HepG2 (cell line): ENCODE data around the gene HDGFL2. TPM values are rescaled to one million over a fixed set of nuclear protein-coding genes. Genes with fewer than 3 reads are reported as not detected.

Source experiments
- ATAC-seq: fragments of 200-7000 bp; cut with Tn5 transposase; 3 replicates; pipeline ENCODE4 v1.9.1; 2020; ENCODE audit warnings: mild to moderate bottlenecking, moderate library complexity
- BruUV-seq: library from RNA; stranded (reverse); fragments of 400-500 nt; replicated peaks from 2 replicates; lab custom pipeline; 2021; lab: Mats Ljungman, UMichigan
- CTCF ChIA-PET: fragments of 300-600 bp; formaldehyde crosslinking; extraction: SDS; loops from one replicate; lab custom pipeline; 2021; ENCODE audit warnings: low total read pairs, inconsistent platforms, low intra/inter-chr PET ratio; lab: Yijun Ruan, JAX
- POLR2A ChIA-PET: fragments of 350-600 bp; sonication (Branson Sonifier 250); formaldehyde crosslinking; loops from one replicate; lab custom pipeline; 2020; ENCODE audit warnings: antibody characterized with exemption, inconsistent platforms; lab: Yijun Ruan, JAX
- DNase-seq: peaks from one replicate; pipeline ENCODE4 v3.0.0-alpha.2; 2015; ENCODE audit warnings: low spot score
- FAIRE-seq: peaks from 3 replicates; lab custom pipeline; 2011; peaks lifted over from hg19 to GRCh38; lab: Jason Lieb, UNC
- H2AFZ ChIP-seq: one replicate; pipeline ENCODE4 v1.6.1; 2011; ENCODE audit warnings: low read length, inconsistent platforms
- H3K27ac ChIP-seq: fragments of 300-600 bp; 3 replicates; pipeline ENCODE4 v1.8.0; 2011; ENCODE audit warnings: mixed run types, mild to moderate bottlenecking, mixed read lengths, low read length, inconsistent platforms; ENCODE audit not compliant: insufficient read depth; ENCODE audit errors: extremely low read length
- H3K27me3 ChIP-seq, 2 experiments: fragments of 200-600 bp in 1 of 2; 2 replicates in 1 of 2; 3 replicates in 1 of 2; pipeline versions ENCODE4 v1.6.0 to v1.8.0; 2011; ENCODE audit warnings: low read length in 2 of 2, mild to moderate bottlenecking in 2 of 2, moderate library complexity in 2 of 2, inconsistent platforms in 1 of 2; ENCODE audit not compliant: insufficient read depth in 2 of 2, control insufficient read depth in 1 of 2
- H3K36me3 ChIP-seq, 2 experiments: fragments of 200-600 bp in 1 of 2; replicated peaks in 1 of 2; 2 replicates in 1 of 2; 3 replicates in 1 of 2; pipeline versions ENCODE4 v1.5.1 to v1.8.0; 2011; ENCODE audit warnings: low read length in 2 of 2, inconsistent platforms in 1 of 2; ENCODE audit not compliant: insufficient read depth in 2 of 2, control insufficient read depth in 1 of 2
- H3K4me1 ChIP-seq: 2 replicates; pipeline ENCODE4 v1.5.1; 2012; ENCODE audit warnings: low read length, inconsistent platforms; ENCODE audit not compliant: insufficient read depth
- H3K4me2 ChIP-seq: 2 replicates; pipeline ENCODE4 v1.6.0; 2011; ENCODE audit warnings: low read depth, low read length, inconsistent platforms
- H3K4me3 ChIP-seq, 3 experiments: fragments of 200-600 bp in 1 of 3; sonication (generic), shearing (Covaris generic) in 1 of 3; replicated peaks in 1 of 3; 2 replicates each; pipeline ENCODE4 v1.5.1; 2011 to 2016; ENCODE audit warnings: low read length in 3 of 3, inconsistent platforms in 2 of 3, low read depth in 2 of 3, mild to moderate bottlenecking in 2 of 3, control low read depth in 1 of 3, mixed read lengths in 1 of 3; ENCODE audit not compliant: insufficient read depth in 1 of 3
- H3K79me2 ChIP-seq: one replicate; pipeline ENCODE4 v1.6.1; 2011; ENCODE audit warnings: low read length, inconsistent platforms; ENCODE audit not compliant: insufficient read depth
- H3K9ac ChIP-seq: 2 replicates; pipeline ENCODE4 v1.6.0; 2011; ENCODE audit warnings: mild to moderate bottlenecking, low read depth, low read length, inconsistent platforms; ENCODE audit not compliant: insufficient read depth
- H3K9me3 ChIP-seq: 2 replicates; pipeline ENCODE4 v1.5.1; 2012; ENCODE audit warnings: mild to moderate bottlenecking, low read length
- H4K20me1 ChIP-seq: 2 replicates; pipeline ENCODE4 v1.6.0; 2011; ENCODE audit warnings: inconsistent platforms, mild to moderate bottlenecking, low read length, moderate library complexity; ENCODE audit not compliant: insufficient read depth
- ELF3 ChIP-seq: IDR thresholded peaks from 2 replicates; pipeline ENCODE4 v1.6.1; 2016; ENCODE audit warnings: missing genetic modification reagents, missing compliant biosample characterization
- MED8 ChIP-seq: sonication (generic); formaldehyde crosslinking; IDR thresholded peaks from 2 replicates; pipeline ENCODE4 v1.8.1; 2023; ENCODE audit warnings: mild to moderate bottlenecking, missing genetic modification reagents; ENCODE audit not compliant: insufficient replicate concordance
- NRL ChIP-seq: sonication (generic); formaldehyde crosslinking; IDR thresholded peaks from 2 replicates; pipeline ENCODE4 v1.5.0; 2020; ENCODE audit warnings: missing genetic modification reagents, mild to moderate bottlenecking, moderate library complexity, borderline replicate concordance
- ZFP82 ChIP-seq: sonication (generic); formaldehyde crosslinking; IDR thresholded peaks from 2 replicates; pipeline ENCODE4 v1.5.1; 2020; ENCODE audit warnings: mild to moderate bottlenecking, missing genetic modification reagents, borderline replicate concordance
- ZIK1 ChIP-seq: sonication (generic); formaldehyde crosslinking; IDR thresholded peaks from 2 replicates; pipeline ENCODE4 v1.5.0; 2020; ENCODE audit warnings: mild to moderate bottlenecking, low read depth, missing genetic modification reagents, borderline replicate concordance
- ZNF407 ChIP-seq: sonication (generic); formaldehyde crosslinking; IDR thresholded peaks from one replicate; pipeline ENCODE4 v1.5.1; 2020; ENCODE audit warnings: mild to moderate bottlenecking, missing genetic modification reagents; ENCODE audit errors: not compliant biosample characterization
- ZNF574 ChIP-seq: sonication (generic); formaldehyde crosslinking; IDR thresholded peaks from 2 replicates; pipeline ENCODE4 v1.4.0; 2020; ENCODE audit warnings: missing genetic modification reagents
- WGBS: methylation state at CpG from one replicate; pipeline ENCODE4 v1.1.6; 2017; ENCODE audit warnings: low lambda C conversion rate; 5-methylcytosine and 5-hydroxymethylcytosine counted together
- in situ Hi-C: cut with HindIII; loops from 2 replicates; pipeline ENCODE4 v1.10.0; 2017; ENCODE audit warnings: low pct_unique_long_range_greater_than_20kb; ENCODE audit not compliant: extremely low pct_ligation_motif_present
- intact Hi-C: fragments of 100-400 bp; cut with micrococcal nuclease; formaldehyde crosslinking; loops from one replicate; pipeline ENCODE4 v1.10.0; 2022; ENCODE audit not compliant: unreplicated experiment
- polyA plus RNA-seq, 8 experiments: library from polyadenylated mRNA; depleted of rRNA in 3 of 8; stranded (reverse) in 7 of 8; unstranded in 1 of 8; fragments of >200 nt; fragmentation: Illumina TruSeq in 4 of 8; extraction: Trizol in 4 of 8; gene quantifications; 2 replicates each; pipeline versions ENCODE4 v1.2.1 to v1.2.3, GENCODE V29; 2011 to 2016; ENCODE audit warnings: low read depth in 4 of 8, missing spikeins in 1 of 8, mixed read lengths in 1 of 8; ENCODE audit not compliant: insufficient read depth in 1 of 8
- total RNA-seq, 5 experiments: library from RNA; depleted of rRNA; stranded (reverse); fragments of >200 nt; fragmentation: Illumina TruSeq; extraction: Trizol; gene quantifications; 2 replicates each; pipeline ENCODE4 v1.2.3, GENCODE V29; 2016; ENCODE audit warnings: low read depth in 1 of 5

HDGFL2 gene
- total and polyA plus RNA-seq, 2 of the 13 experiments (the other 11 are each of a cell fraction or from before 2014, with no cell fraction given) = 20.0 to 51.1 TPM

GRCh38 chr19:4550018-4550417, 77.9 kb downstream of the HDGFL2 start:
- Histone ChIP-seq H3K36me3 (peaks cover 41 to 63% of the 10 kb centered on the region in 2 experiments), H2AFZ (no peak overlapping the region), H3K27ac (no peak overlapping the region), H3K79me2 (no peaks in the 10 kb centered on the region), H3K4me3 (no peak overlapping the region), H4K20me1 (no peaks in the 10 kb centered on the region), H3K27me3 (no peaks in the 10 kb centered on the region), H3K4me2 (no peak overlapping the region), H3K9me3 (no peaks in the 10 kb centered on the region), H3K9ac (no peak overlapping the region), H3K4me1 (no peaks in the 10 kb centered on the region)
- in situ Hi-C loops = no loop called here
- ChIA-PET POLR2A (interaction anchor here (0.6 kb wide), 1 partner anchor 15 kb away, joined by 4 read pairs; no protein-coding TSS in a partner anchor), CTCF (no interaction called here)
- WGBS = 98% methylated on average over 18 of the region's 18 CpGs
- no TSS peak for BruUV-seq
- FAIRE-seq = no peak
- DNase-seq = no peak
- no peak for ATAC-seq
- intact Hi-C loops = no loop called here
- TF ChIP-seq MED8 (CRISPR knock-in tag) (no peak), ZNF574 (CRISPR knock-in tag) (no peak), ZNF407 (CRISPR knock-in tag) (no peak), ZFP82 (CRISPR knock-in tag) (no peak), ELF3 (CRISPR knock-in tag) (no peak), NRL (CRISPR knock-in tag) (no peak), ZIK1 (CRISPR knock-in tag) (no peak)
